Ovary (tissue), 3 donors: ENCODE data around the gene IFT52.

Experiments used
- POLR2A ChIP-seq: fragments of 450-650 bp; IDR thresholded peaks from one replicate; pipeline ENCODE4 v1.6.1; 2017; ENCODE audit warnings: antibody characterized with exemption, mild to moderate bottlenecking, moderate library complexity
- TF ChIP-seq, protein P1 (sequence below), 3 donors: fragments of 450-650 bp in 2 of 3; fragments of 200-600 bp in 1 of 3; IDR thresholded peaks; one replicate each; pipeline versions ENCODE4 v1.5.1 to v1.8.0; 2016 to 2022; ENCODE audit warnings: antibody characterized with exemption in 3 of 3, mild to moderate bottlenecking in 1 of 3
- donor health status: DM: no; HTN: no; CAD: no.

DNA sequence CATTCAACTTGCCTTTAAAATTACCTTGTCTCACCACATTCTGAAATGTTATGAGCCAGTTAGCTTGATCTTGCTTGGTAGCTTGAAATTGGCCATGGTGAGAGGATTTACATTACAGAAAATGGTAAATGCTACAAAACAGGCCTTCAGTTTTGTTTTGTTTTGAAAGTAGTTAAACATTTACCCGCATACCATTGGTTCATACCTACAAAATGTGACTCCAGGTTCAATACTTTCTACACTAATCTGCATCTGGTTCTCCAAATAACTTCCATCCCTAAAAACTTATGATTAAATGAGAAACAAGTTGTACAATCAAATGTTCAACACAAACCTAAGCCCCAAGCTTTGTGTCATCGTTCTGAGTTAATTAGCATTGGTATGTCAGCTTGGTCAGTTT is 45.7 kb downstream of the IFT52 start:
- TF ChIP-seq, protein P1, sequence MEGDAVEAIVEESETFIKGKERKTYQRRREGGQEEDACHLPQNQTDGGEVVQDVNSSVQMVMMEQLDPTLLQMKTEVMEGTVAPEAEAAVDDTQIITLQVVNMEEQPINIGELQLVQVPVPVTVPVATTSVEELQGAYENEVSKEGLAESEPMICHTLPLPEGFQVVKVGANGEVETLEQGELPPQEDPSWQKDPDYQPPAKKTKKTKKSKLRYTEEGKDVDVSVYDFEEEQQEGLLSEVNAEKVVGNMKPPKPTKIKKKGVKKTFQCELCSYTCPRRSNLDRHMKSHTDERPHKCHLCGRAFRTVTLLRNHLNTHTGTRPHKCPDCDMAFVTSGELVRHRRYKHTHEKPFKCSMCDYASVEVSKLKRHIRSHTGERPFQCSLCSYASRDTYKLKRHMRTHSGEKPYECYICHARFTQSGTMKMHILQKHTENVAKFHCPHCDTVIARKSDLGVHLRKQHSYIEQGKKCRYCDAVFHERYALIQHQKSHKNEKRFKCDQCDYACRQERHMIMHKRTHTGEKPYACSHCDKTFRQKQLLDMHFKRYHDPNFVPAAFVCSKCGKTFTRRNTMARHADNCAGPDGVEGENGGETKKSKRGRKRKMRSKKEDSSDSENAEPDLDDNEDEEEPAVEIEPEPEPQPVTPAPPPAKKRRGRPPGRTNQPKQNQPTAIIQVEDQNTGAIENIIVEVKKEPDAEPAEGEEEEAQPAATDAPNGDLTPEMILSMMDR (IDR thresholded peaks at IDR 0.05): no peak
- no peak for TF ChIP-seq POLR2A
